Right lobe of liver (tissue), 6 donors: ENCODE data around the gene POLR2C. TPM values are rescaled to one million over a fixed set of nuclear protein-coding genes. Genes with fewer than 3 reads are reported as not detected.

ENCODE experiments used
- ATAC-seq, 4 donors: fragments of 200-7000 bp; cut with Tn5 transposase; one replicate each; pipeline ENCODE4 v1.9.1; 2020; ENCODE audit warnings: mild to moderate bottlenecking in 4 of 4, moderate library complexity in 4 of 4
- DNase-seq, 3 donors: peaks; one replicate each; pipeline ENCODE4 v3.0.0-alpha.2; 2020
- H3K27ac ChIP-seq, 3 donors: fragments of 200-600 bp; one replicate each; pipeline ENCODE4 v1.8.0; 2022
- H3K27me3 ChIP-seq, 2 donors: fragments of 200-600 bp; one replicate each; pipeline ENCODE4 v1.8.0; 2022
- H3K36me3 ChIP-seq, 4 donors: fragments of 200-600 bp; sonication (generic) in 1 of 4; one replicate each; pipeline versions ENCODE4 v1.5.1 to v1.8.0; 2017 to 2022; ENCODE audit warnings: control low read depth in 1 of 4
- H3K4me1 ChIP-seq, 4 donors: fragments of 200-600 bp; sonication (generic) in 1 of 4; one replicate each; pipeline versions ENCODE4 v1.5.1 to v1.8.0; 2017 to 2022; ENCODE audit warnings: control low read depth in 1 of 4
- H3K4me3 ChIP-seq, 3 donors: fragments of 200-600 bp; one replicate each; pipeline ENCODE4 v1.8.0; 2022
- H3K9me3 ChIP-seq, 4 donors: fragments of 200-600 bp; sonication (generic) in 1 of 4; one replicate each; pipeline versions ENCODE4 v1.5.1 to v1.8.0; 2017 to 2022; ENCODE audit warnings: control low read depth in 1 of 4
- CTCF ChIP-seq, 4 donors: fragments of 200-600 bp in 3 of 4; fragments of 450-650 bp in 1 of 4; IDR thresholded peaks; one replicate each; pipeline versions ENCODE4 v1.5.1 to v1.8.0; 2016 to 2022; ENCODE audit warnings: antibody characterized with exemption in 4 of 4, mild to moderate bottlenecking in 2 of 4
- POLR2A ChIP-seq: fragments of 450-650 bp; IDR thresholded peaks from one replicate; pipeline ENCODE4 v1.6.1; 2017; ENCODE audit warnings: antibody characterized with exemption, mild to moderate bottlenecking
- WGBS: methylation state at CpG from one replicate; pipeline ENCODE4 v1.1.6; 2018; ENCODE audit warnings: low coverage, low lambda C conversion rate; ENCODE audit not compliant: insufficient coverage; ENCODE audit errors: missing lambda C conversion rate; 5-methylcytosine and 5-hydroxymethylcytosine counted together
- intact Hi-C, 2 donors: fragments of 100-400 bp; cut with DNase I; formaldehyde crosslinking; loops; one replicate each; pipeline versions ENCODE4 v1.11.2 to v1.14.1; 2022
- total RNA-seq, 6 experiments: library from RNA; depleted of rRNA in 2 of 6; stranded (reverse); fragments of >200 nt in 2 of 6; fragmentation: NEBNext Ultra II Directional in 3 of 6; extraction: Animal tissue kit (Norgen Biotek cat#: 25700) in 3 of 6; gene quantifications; one replicate each; pipeline versions ENCODE4 v1.1.0 to v1.2.4, GENCODE V29; 2016 to 2023
- donor health status: DM: no; HTN: yes; CAD: no.
- donor health status: DM: no; HTN: no; CAD: no.
- donor health status: DM: no; HTN: no; CAD: no.
- donor health status: DM: no; HTN: yes; CAD: no.
- donor health status: DM: no; HTN: yes; CAD: no.

The POLR2C gene
- total RNA-seq, 6 experiments from 2014 or later = 27.7 to 70.2 (median 35.4) TPM

- H3K36me3 ChIP-seq = no peaks in the 10 kb centered on the region
- 4% methylated on average over 11 of the region's 15 CpGs for WGBS
- TF ChIP-seq POLR2A (peak; percentile 58), CTCF (IDR thresholded peaks at IDR 0.05) (no peak)
- intact Hi-C loops = no loop called here
- H3K27me3 ChIP-seq = no peaks in the 10 kb centered on the region
- peak overlapping the region; percentile 24 to 74 (median 57) for H3K27ac ChIP-seq
- H3K4me3 ChIP-seq = peak overlapping the region; percentile 36 to 45 (median 41)
- peak; percentile 92 to 94 (median 93) for ATAC-seq
- no peaks in the 10 kb centered on the region for H3K9me3 ChIP-seq
- peak; percentile 83 to 93 (median 92) for DNase-seq
- H3K4me1 ChIP-seq = peaks cover 0 to 51% (median 15%) of the 10 kb centered on the region in 4 donors
Measured at GRCh38 chr16:57479976-57480753, 17.7 kb downstream of the POLR2C start.

- ATAC-seq (no peak), DNase-seq (no peak)
- Histone ChIP-seq H3K27ac (peak overlapping the region in 2 of 3 donors; percentile 57 to 74), H3K27me3 (no peaks in the 10 kb centered on the region), H3K36me3 (no peaks in the 10 kb centered on the region), H3K4me3 (no peak overlapping the region), H3K9me3 (no peaks in the 10 kb centered on the region), H3K4me1 (peaks cover 0 to 53% (median 18%) of the 10 kb centered on the region in 4 donors)
- no CpG with 5 or more reads among the region's 6 CpGs for WGBS
- intact Hi-C loops = no loop called here
- TF ChIP-seq CTCF (IDR thresholded peaks at IDR 0.05) (no peak), POLR2A (no peak)
Measured at GRCh38 chr16:57480754-57481230, 18.3 kb downstream of the POLR2C start.

GRCh38 chr16:57481421-57481820 is 18.9 kb downstream of the POLR2C start:
- TF ChIP-seq CTCF (IDR thresholded peaks at IDR 0.05) (no peak), POLR2A (no peak)
- no peaks in the 10 kb centered on the region for H3K9me3 ChIP-seq
- no peak overlapping the region for H3K4me3 ChIP-seq
- intact Hi-C loops = no loop called here
- no peak for ATAC-seq
- no peak for DNase-seq
- no peaks in the 10 kb centered on the region for H3K27me3 ChIP-seq
- 90% methylated on average over 2 of the region's 4 CpGs for WGBS
- peaks cover 0 to 50% (median 18%) of the 10 kb centered on the region in 4 donors for H3K4me1 ChIP-seq
- no peak overlapping the region for H3K27ac ChIP-seq
- H3K36me3 ChIP-seq = no peaks in the 10 kb centered on the region

GRCh38 chr16:57482845-57483545 is 20.5 kb downstream of the POLR2C start:
- 57% methylated on average over 4 of the region's 14 CpGs for WGBS
- TF ChIP-seq POLR2A (no peak), CTCF (IDR thresholded peaks at IDR 0.05) (no peak)
- peaks cover 0 to 38% (median 18%) of the 10 kb centered on the region in 4 donors for H3K4me1 ChIP-seq
- no peaks in the 10 kb centered on the region for H3K9me3 ChIP-seq
- no peaks in the 10 kb centered on the region for H3K27me3 ChIP-seq
- intact Hi-C loops = no loop called here
- no peak overlapping the region for H3K27ac ChIP-seq
- ATAC-seq (no peak), DNase-seq (peak in 1 of 3 donors; percentile 42)
- no peaks in the 10 kb centered on the region for H3K36me3 ChIP-seq
- no peak overlapping the region for H3K4me3 ChIP-seq
